Mesenchymal stem cell (in vitro differentiated cells and primary cell): ENCODE data around the gene MOV10L1.

Experiments
- DNase-seq: peaks from one replicate; pipeline ENCODE4 v3.0.0-alpha.2; 2013
- H2AFZ ChIP-seq: one replicate; pipeline ENCODE4 v1.6.1; 2013; ENCODE audit warnings: low read depth, mild to moderate bottlenecking, control low read depth, inconsistent platforms, low read length, moderate library complexity
- H2AK5ac ChIP-seq: 2 replicates; pipeline ENCODE4 v1.6.1; 2013; ENCODE audit warnings: low read length, moderate library complexity, mild to moderate bottlenecking, inconsistent platforms; ENCODE audit not compliant: severe bottlenecking
- H2BK120ac ChIP-seq: one replicate; pipeline ENCODE4 v1.6.1; 2013; ENCODE audit warnings: low read depth, mild to moderate bottlenecking, inconsistent platforms, low read length, moderate library complexity
- H2BK12ac ChIP-seq, 2 experiments: one replicate each; pipeline ENCODE4 v1.6.1; 2013; ENCODE audit warnings: inconsistent platforms in 2 of 2, low read length in 2 of 2, mild to moderate bottlenecking in 2 of 2, moderate library complexity in 2 of 2, control low read depth in 1 of 2
- H2BK15ac ChIP-seq: one replicate; pipeline ENCODE4 v1.6.1; 2013; ENCODE audit warnings: mild to moderate bottlenecking, low read depth, inconsistent platforms; ENCODE audit not compliant: poor library complexity, severe bottlenecking
- H2BK5ac ChIP-seq: 2 replicates; pipeline ENCODE4 v1.6.1; 2013; ENCODE audit warnings: low read depth, mild to moderate bottlenecking, low read length, control low read depth, inconsistent platforms; ENCODE audit not compliant: poor library complexity, severe bottlenecking
- H3K14ac ChIP-seq, 2 experiments: one replicate each; pipeline ENCODE4 v1.6.1; 2013; ENCODE audit warnings: inconsistent platforms in 2 of 2, low read length in 2 of 2, control low read depth in 1 of 2, mild to moderate bottlenecking in 1 of 2, moderate library complexity in 1 of 2
- H3K18ac ChIP-seq, 2 experiments: one replicate each; pipeline ENCODE4 v1.6.1; 2013; ENCODE audit warnings: inconsistent platforms in 2 of 2, low read length in 2 of 2, control low read depth in 1 of 2, low read depth in 1 of 2, mild to moderate bottlenecking in 1 of 2
- H3K23ac ChIP-seq, 2 experiments: one replicate each; pipeline ENCODE4 v1.6.1; 2013; ENCODE audit warnings: inconsistent platforms in 2 of 2, low read length in 2 of 2, mild to moderate bottlenecking in 2 of 2, moderate library complexity in 2 of 2, control low read depth in 1 of 2
- H3K27ac ChIP-seq: 2 replicates; pipeline ENCODE4 v1.5.1; 2013; ENCODE audit warnings: mild to moderate bottlenecking, moderate library complexity, low read length, control low read depth, inconsistent platforms; ENCODE audit not compliant: poor library complexity, severe bottlenecking
- H3K27me3 ChIP-seq, 2 experiments: 2 replicates each; pipeline versions ENCODE4 v1.6.1 to v1.7.0; 2013; ENCODE audit warnings: low read length in 2 of 2, mild to moderate bottlenecking in 2 of 2, moderate library complexity in 2 of 2, control low read depth in 1 of 2, inconsistent platforms in 1 of 2; ENCODE audit not compliant: control insufficient read depth in 1 of 2, insufficient read depth in 1 of 2
- H3K36me3 ChIP-seq, 2 experiments: 2 replicates each; pipeline versions ENCODE4 v1.6.1 to v1.7.0; 2013; ENCODE audit warnings: low read length in 2 of 2, control low read depth in 1 of 2, inconsistent platforms in 1 of 2, low read depth in 1 of 2, mild to moderate bottlenecking in 1 of 2; ENCODE audit not compliant: insufficient read depth in 2 of 2, control insufficient read depth in 1 of 2
- H3K4ac ChIP-seq, 2 experiments: one replicate each; pipeline ENCODE4 v1.6.1; 2013; ENCODE audit warnings: inconsistent platforms in 2 of 2, low read length in 2 of 2, mild to moderate bottlenecking in 2 of 2, moderate library complexity in 2 of 2, control low read depth in 1 of 2, low read depth in 1 of 2
- H3K4me1 ChIP-seq: 2 replicates; pipeline ENCODE4 v1.6.1; 2013; ENCODE audit warnings: low read depth, low read length, control low read depth; ENCODE audit not compliant: control insufficient read depth, insufficient read depth
- H3K4me2 ChIP-seq: 2 replicates; pipeline ENCODE4 v1.6.1; 2013; ENCODE audit warnings: low read length, mild to moderate bottlenecking, inconsistent platforms; ENCODE audit not compliant: poor library complexity, severe bottlenecking
- H3K4me3 ChIP-seq, 2 experiments: 2 replicates each; pipeline versions ENCODE4 v1.5.1 to v1.7.0; 2013; ENCODE audit warnings: low read length in 2 of 2, mild to moderate bottlenecking in 2 of 2, control low read depth in 1 of 2, low read depth in 1 of 2; ENCODE audit not compliant: insufficient read depth in 1 of 2
- H3K79me1 ChIP-seq: replicated peaks from 2 replicates; pipeline ENCODE4 v1.6.1; 2013; ENCODE audit warnings: mild to moderate bottlenecking, control low read depth, low read length, inconsistent platforms; ENCODE audit not compliant: poor library complexity, severe bottlenecking
- H3K9ac ChIP-seq: 2 replicates; pipeline ENCODE4 v1.7.0; 2013; ENCODE audit warnings: mild to moderate bottlenecking, low read length, moderate library complexity
- H3K9me3 ChIP-seq: 2 replicates; pipeline ENCODE4 v1.7.0; 2013; ENCODE audit warnings: mild to moderate bottlenecking, low read length; ENCODE audit not compliant: control insufficient read depth
- H4K8ac ChIP-seq: one replicate; pipeline ENCODE4 v1.6.1; 2013; ENCODE audit warnings: inconsistent platforms, mild to moderate bottlenecking, low read length, moderate library complexity
- H4K91ac ChIP-seq: one replicate; pipeline ENCODE4 v1.6.1; 2013; ENCODE audit warnings: mild to moderate bottlenecking, low read length, inconsistent platforms
- WGBS: methylation state at CpG from one replicate; pipeline ENCODE4 v1.1.7; 2013; ENCODE audit warnings: mixed read lengths; 5-methylcytosine and 5-hydroxymethylcytosine counted together

Gene MOV10L1

GRCh38 chr22:50082961-50083461 is 6.8 kb upstream of the MOV10L1 start:
- WGBS, result 96% methylated on average over 14 of the region's 21 CpGs
- H2BK120ac ChIP-seq, result no peak overlapping the region
- no peaks in the 10 kb centered on the region for H3K79me1 ChIP-seq
- no peak overlapping the region for H4K8ac ChIP-seq
- no peak overlapping the region for H2AK5ac ChIP-seq
- H4K91ac ChIP-seq, result no peak overlapping the region
- no peak overlapping the region for H2AFZ ChIP-seq
- H3K4me1 ChIP-seq, result peaks cover 2% of the 10 kb centered on the region
- H3K27me3 ChIP-seq, result peaks cover 20 to 44% of the 10 kb centered on the region in 2 experiments
- no peak overlapping the region for H3K9ac ChIP-seq
- H3K9me3 ChIP-seq, result no peaks in the 10 kb centered on the region
- H3K27ac ChIP-seq, result no peak overlapping the region
- H3K4me3 ChIP-seq, result no peak overlapping the region
- peaks cover 0 to 3% of the 10 kb centered on the region in 2 experiments for H3K36me3 ChIP-seq
- H3K4ac ChIP-seq, result no peak overlapping the region
- no peak overlapping the region for H3K18ac ChIP-seq
- no peak overlapping the region for H2BK15ac ChIP-seq
- H3K4me2 ChIP-seq, result no peak overlapping the region
- H3K14ac ChIP-seq, result peak overlapping the region in 1 of 2 experiments; percentile 42
- H2BK12ac ChIP-seq, result no peak overlapping the region
- no peak overlapping the region for H2BK5ac ChIP-seq
- no peak for DNase-seq
- H3K23ac ChIP-seq, result no peak overlapping the region

- peaks cover 2% of the 10 kb centered on the region for H3K4me1 ChIP-seq
- peaks cover 0 to 3% of the 10 kb centered on the region in 2 experiments for H3K36me3 ChIP-seq
- no peaks in the 10 kb centered on the region for H3K79me1 ChIP-seq
- peaks cover 20 to 44% of the 10 kb centered on the region in 2 experiments for H3K27me3 ChIP-seq
- no peak overlapping the region for H2BK15ac ChIP-seq
- no peak overlapping the region for H3K4ac ChIP-seq
- 79% methylated on average over 18 of the region's 18 CpGs for WGBS
- no peak overlapping the region for H3K27ac ChIP-seq
- no peak overlapping the region for H3K23ac ChIP-seq
- peak overlapping the region in 1 of 2 experiments; percentile 28 for H3K14ac ChIP-seq
- no peak overlapping the region for H2BK5ac ChIP-seq
- H3K9me3 ChIP-seq, result no peaks in the 10 kb centered on the region
- H2BK12ac ChIP-seq, result no peak overlapping the region
- no peak overlapping the region for H2BK120ac ChIP-seq
- H3K9ac ChIP-seq, result no peak overlapping the region
- H2AFZ ChIP-seq, result no peak overlapping the region
- H3K18ac ChIP-seq, result no peak overlapping the region
- H3K4me2 ChIP-seq, result no peak overlapping the region
- H4K8ac ChIP-seq, result no peak overlapping the region
- no peak for DNase-seq
- H3K4me3 ChIP-seq, result no peak overlapping the region
- no peak overlapping the region for H2AK5ac ChIP-seq
- no peak overlapping the region for H4K91ac ChIP-seq
Measured at GRCh38 chr22:50083462-50084079, 6.2 kb upstream of the MOV10L1 start.

- no peak overlapping the region for H3K4ac ChIP-seq
- H3K4me1 ChIP-seq, result peaks cover 2% of the 10 kb centered on the region
- H3K79me1 ChIP-seq, result no peaks in the 10 kb centered on the region
- no peak overlapping the region for H3K14ac ChIP-seq
- H3K4me2 ChIP-seq, result no peak overlapping the region
- no peak overlapping the region for H2AK5ac ChIP-seq
- H2AFZ ChIP-seq, result no peak overlapping the region
- no peak overlapping the region for H2BK5ac ChIP-seq
- H3K9ac ChIP-seq, result no peak overlapping the region
- no peak overlapping the region for H2BK12ac ChIP-seq
- H4K91ac ChIP-seq, result no peak overlapping the region
- peaks cover 0 to 3% of the 10 kb centered on the region in 2 experiments for H3K36me3 ChIP-seq
- no peaks in the 10 kb centered on the region for H3K9me3 ChIP-seq
- H2BK15ac ChIP-seq, result no peak overlapping the region
- H3K27ac ChIP-seq, result no peak overlapping the region
- no peak overlapping the region for H3K4me3 ChIP-seq
- no peak overlapping the region for H4K8ac ChIP-seq
- H2BK120ac ChIP-seq, result no peak overlapping the region
- no peak overlapping the region for H3K18ac ChIP-seq
- no peak for DNase-seq
- no peak overlapping the region for H3K23ac ChIP-seq
- WGBS, result 89% methylated on average over 10 of the region's 10 CpGs
- peaks cover 20 to 48% of the 10 kb centered on the region in 2 experiments for H3K27me3 ChIP-seq
Measured at GRCh38 chr22:50084080-50084477, 5.7 kb upstream of the MOV10L1 start.

- no peak overlapping the region for H2BK5ac ChIP-seq
- H3K27ac ChIP-seq, result no peak overlapping the region
- H2AFZ ChIP-seq, result no peak overlapping the region
- DNase-seq, result no peak
- H3K9me3 ChIP-seq, result no peaks in the 10 kb centered on the region
- H2AK5ac ChIP-seq, result no peak overlapping the region
- no peaks in the 10 kb centered on the region for H3K79me1 ChIP-seq
- WGBS, result 97% methylated on average over 15 of the region's 16 CpGs
- no peak overlapping the region for H3K4me2 ChIP-seq
- H3K4ac ChIP-seq, result no peak overlapping the region
- peaks cover 19 to 49% of the 10 kb centered on the region in 2 experiments for H3K27me3 ChIP-seq
- H2BK15ac ChIP-seq, result no peak overlapping the region
- peaks cover 2% of the 10 kb centered on the region for H3K4me1 ChIP-seq
- H3K36me3 ChIP-seq, result peaks cover 0 to 3% of the 10 kb centered on the region in 2 experiments
- H4K8ac ChIP-seq, result no peak overlapping the region
- no peak overlapping the region for H2BK120ac ChIP-seq
- H3K14ac ChIP-seq, result no peak overlapping the region
- H3K9ac ChIP-seq, result no peak overlapping the region
- no peak overlapping the region for H3K4me3 ChIP-seq
- H4K91ac ChIP-seq, result no peak overlapping the region
- H3K18ac ChIP-seq, result no peak overlapping the region
- no peak overlapping the region for H3K23ac ChIP-seq
- H2BK12ac ChIP-seq, result no peak overlapping the region
Measured at GRCh38 chr22:50084614-50085021, 5.2 kb upstream of the MOV10L1 start.
